Measurements from ENCODE around the gene CDC23.

- TF ChIP-seq CTCF (IDR thresholded peaks at IDR 0.05) = no peak
- no peak for TF ChIP-seq POLR2AphosphoS5 (IDR thresholded peaks at IDR 0.05; ENCODE audit: insufficient read depth in 1 of 2, low read depth in 1 of 2)
- TF ChIP-seq POLR2A (IDR thresholded peaks at IDR 0.05) = no peak
Measured at GRCh38 chr5:138240650-138241385, 27.7 kb upstream of the CDC23 start.
